ENCODE measurements around the gene OGFOD3. TPM values are rescaled to one million over a fixed set of nuclear protein-coding genes. Genes with fewer than 3 reads are reported as not detected.

Gene OGFOD3
- total and polyA plus RNA-seq, 2 donors (not counting 1 experiment from before 2014, with no cell fraction given), result 22.6 to 30.5 TPM

DNA sequence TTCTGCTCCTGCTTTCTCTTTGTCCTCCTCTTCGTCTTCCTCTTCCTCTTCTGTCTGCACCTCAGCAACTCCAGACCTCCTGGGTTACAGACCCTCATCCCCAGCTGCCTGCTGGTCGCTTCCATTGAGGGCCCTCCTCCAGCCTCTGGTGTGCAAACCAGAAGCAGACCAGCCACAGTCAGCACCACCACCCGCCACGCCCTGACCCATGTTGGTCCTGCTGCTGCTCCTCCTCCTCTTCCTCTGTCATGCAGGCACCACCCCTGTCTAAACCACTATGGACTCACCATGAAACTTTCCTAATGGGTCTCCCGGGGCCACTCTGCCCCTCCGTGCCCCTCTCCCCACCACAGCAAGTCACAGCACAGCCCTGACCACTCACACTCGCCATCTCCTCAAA, 11.4 kb upstream of the OGFOD3 start:
- H3K9me3 Mint-ChIP-seq (ENCODE audit: insufficient read depth), result no peaks in the 10 kb centered on the region
- H3K4me1 ChIP-seq (ENCODE audit: control insufficient read depth in 2 of 2, insufficient read depth in 2 of 2, low read length in 2 of 2), result peaks cover 14 to 37% of the 10 kb centered on the region in 2 donors
- 55% methylated on average over 7 of the region's 7 CpGs for WGBS (ENCODE audit: insufficient coverage)
- ChIA-PET CTCF (no interaction called here), POLR2A (interaction anchor here (1.4 kb wide), 1 partner anchor 20 kb away, joined by 5 read pairs; no protein-coding TSS in a partner anchor)
- H4K20me1 ChIP-seq (ENCODE audit: control insufficient read depth, insufficient read depth, low read length, poor library complexity, severe bottlenecking), result no peaks in the 10 kb centered on the region
- H3K27ac Mint-ChIP-seq, result peak overlapping the region; percentile 66
- H3K4me2 ChIP-seq (replicated peaks; ENCODE audit: low read depth, low read length, poor library complexity, severe bottlenecking), result peak overlapping the region; percentile 37
- H2AFZ ChIP-seq (ENCODE audit: insufficient read depth, low read depth, low read length, poor library complexity, severe bottlenecking), result no peak overlapping the region
- H3K4me3 ChIP-seq (ENCODE audit: control extremely low read depth in 1 of 5, extremely low read depth in 1 of 5, insufficient read depth in 1 of 5, low read depth in 2 of 5, low read length in 4 of 5), result peak overlapping the region in 2 of 5 experiments; percentile 20 to 43
- intact Hi-C loops (cut with micrococcal nuclease), result no loop called here
- H3K36me3 ChIP-seq (replicated peaks in 1 of 2; ENCODE audit: control extremely low read depth in 1 of 2, control insufficient read depth in 1 of 2, extremely low read depth in 1 of 2, insufficient read depth in 2 of 2, low read length in 1 of 2), result peaks cover 0 to 3% of the 10 kb centered on the region in 2 experiments
- no peaks in the 10 kb centered on the region for H3K27me3 Mint-ChIP-seq
- H3K9ac ChIP-seq (ENCODE audit: low read length), result peak overlapping the region; percentile 8
- no peak for DNase-seq
- peaks cover 0 to 6% (median 0%) of the 10 kb centered on the region in 3 donors for H3K9me3 ChIP-seq (ENCODE audit: control extremely low read depth in 1 of 3, control insufficient read depth in 2 of 3, insufficient read depth in 1 of 3, low read length in 2 of 3)
- H3K4me1 Mint-ChIP-seq, result peaks cover 29% of the 10 kb centered on the region
- no peaks in the 10 kb centered on the region for H3K27me3 ChIP-seq (replicated peaks in 1 of 4; ENCODE audit: control extremely low read depth in 1 of 4, control insufficient read depth in 3 of 4, insufficient read depth in 4 of 4, low read length in 3 of 4)
- peak overlapping the region in 1 of 2 donors; percentile 34 for H3K27ac ChIP-seq (ENCODE audit: low read length in 2 of 2)
- peak overlapping the region; percentile 71 for H3K4me3 Mint-ChIP-seq
- ATAC-seq (ENCODE audit: low read depth), result no peak
- no peaks in the 10 kb centered on the region for H3K79me2 ChIP-seq (ENCODE audit: control insufficient read depth, insufficient read depth, low read length)
- no peak for TF ChIP-seq EZH2 (IDR thresholded peaks at IDR 0.05; ENCODE audit: borderline replicate concordance, insufficient read depth, low read depth, low read length, poor library complexity, severe bottlenecking)
- TF ChIP-seq, protein P1, sequence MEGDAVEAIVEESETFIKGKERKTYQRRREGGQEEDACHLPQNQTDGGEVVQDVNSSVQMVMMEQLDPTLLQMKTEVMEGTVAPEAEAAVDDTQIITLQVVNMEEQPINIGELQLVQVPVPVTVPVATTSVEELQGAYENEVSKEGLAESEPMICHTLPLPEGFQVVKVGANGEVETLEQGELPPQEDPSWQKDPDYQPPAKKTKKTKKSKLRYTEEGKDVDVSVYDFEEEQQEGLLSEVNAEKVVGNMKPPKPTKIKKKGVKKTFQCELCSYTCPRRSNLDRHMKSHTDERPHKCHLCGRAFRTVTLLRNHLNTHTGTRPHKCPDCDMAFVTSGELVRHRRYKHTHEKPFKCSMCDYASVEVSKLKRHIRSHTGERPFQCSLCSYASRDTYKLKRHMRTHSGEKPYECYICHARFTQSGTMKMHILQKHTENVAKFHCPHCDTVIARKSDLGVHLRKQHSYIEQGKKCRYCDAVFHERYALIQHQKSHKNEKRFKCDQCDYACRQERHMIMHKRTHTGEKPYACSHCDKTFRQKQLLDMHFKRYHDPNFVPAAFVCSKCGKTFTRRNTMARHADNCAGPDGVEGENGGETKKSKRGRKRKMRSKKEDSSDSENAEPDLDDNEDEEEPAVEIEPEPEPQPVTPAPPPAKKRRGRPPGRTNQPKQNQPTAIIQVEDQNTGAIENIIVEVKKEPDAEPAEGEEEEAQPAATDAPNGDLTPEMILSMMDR (IDR thresholded peaks at IDR 0.05), result no peak

DNA sequence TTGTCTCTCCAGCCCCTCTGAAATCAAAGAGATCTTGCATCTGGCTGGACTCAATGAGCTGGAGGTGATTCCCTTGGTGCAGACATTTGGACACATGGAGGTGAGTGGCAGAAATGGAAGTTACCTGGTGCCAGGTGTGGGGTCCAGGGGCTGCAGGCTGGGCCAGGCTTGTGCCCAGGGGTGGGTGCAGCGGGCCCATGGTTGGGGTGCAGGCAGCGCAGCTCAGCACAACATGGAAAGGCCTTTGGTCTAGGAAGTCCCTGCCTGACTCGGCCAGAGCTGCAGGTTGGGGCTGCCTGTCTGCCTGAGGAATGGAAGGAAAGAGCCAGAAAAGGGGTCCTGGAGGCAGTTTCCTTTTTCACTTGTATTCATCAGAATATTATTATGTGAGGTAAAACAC, 10.2 kb upstream of the OGFOD3 start:
- no peak overlapping the region for H3K9ac ChIP-seq (ENCODE audit: low read length)
- peaks cover 22% of the 10 kb centered on the region for H3K4me1 Mint-ChIP-seq
- ChIA-PET CTCF (interaction anchor here (1.4 kb wide), 1 partner anchor 9 kb away, joined by 3 read pairs; no protein-coding TSS in a partner anchor), POLR2A (no interaction called here)
- no peak for ATAC-seq (ENCODE audit: low read depth)
- H4K20me1 ChIP-seq (ENCODE audit: control insufficient read depth, insufficient read depth, low read length, poor library complexity, severe bottlenecking), result peaks cover 8% of the 10 kb centered on the region
- H3K27me3 Mint-ChIP-seq, result no peaks in the 10 kb centered on the region
- WGBS (ENCODE audit: insufficient coverage), result 100% methylated on average over 2 of the region's 3 CpGs
- no peaks in the 10 kb centered on the region for H3K9me3 Mint-ChIP-seq (ENCODE audit: insufficient read depth)
- no peak overlapping the region for H3K4me2 ChIP-seq (replicated peaks; ENCODE audit: low read depth, low read length, poor library complexity, severe bottlenecking)
- H3K27ac ChIP-seq (ENCODE audit: low read length in 2 of 2), result no peak overlapping the region
- H3K27ac Mint-ChIP-seq, result no peak overlapping the region
- intact Hi-C loops (cut with micrococcal nuclease), result no loop called here
- TF ChIP-seq EZH2 (IDR thresholded peaks at IDR 0.05; ENCODE audit: borderline replicate concordance, insufficient read depth, low read depth, low read length, poor library complexity, severe bottlenecking), result no peak
- TF ChIP-seq, protein P1 (IDR thresholded peaks at IDR 0.05), result no peak
- H3K36me3 ChIP-seq (replicated peaks in 1 of 2; ENCODE audit: control extremely low read depth in 1 of 2, control insufficient read depth in 1 of 2, extremely low read depth in 1 of 2, insufficient read depth in 2 of 2, low read length in 1 of 2), result peaks cover 0 to 7% of the 10 kb centered on the region in 2 experiments
- H3K4me1 ChIP-seq (ENCODE audit: control insufficient read depth in 2 of 2, insufficient read depth in 2 of 2, low read length in 2 of 2), result peaks cover 3 to 24% of the 10 kb centered on the region in 2 donors
- H3K4me3 ChIP-seq (ENCODE audit: control extremely low read depth in 1 of 5, extremely low read depth in 1 of 5, insufficient read depth in 1 of 5, low read depth in 2 of 5, low read length in 4 of 5), result no peak overlapping the region
- H3K79me2 ChIP-seq (ENCODE audit: control insufficient read depth, insufficient read depth, low read length), result no peaks in the 10 kb centered on the region
- no peak overlapping the region for H2AFZ ChIP-seq (ENCODE audit: insufficient read depth, low read depth, low read length, poor library complexity, severe bottlenecking)
- DNase-seq, result no peak
- no peak overlapping the region for H3K4me3 Mint-ChIP-seq
- peaks cover 0 to under 1% (median 0%) of the 10 kb centered on the region in 3 donors for H3K9me3 ChIP-seq (ENCODE audit: control extremely low read depth in 1 of 3, control insufficient read depth in 2 of 3, insufficient read depth in 1 of 3, low read length in 2 of 3)
- no peaks in the 10 kb centered on the region for H3K27me3 ChIP-seq (replicated peaks in 1 of 4; ENCODE audit: control extremely low read depth in 1 of 4, control insufficient read depth in 3 of 4, insufficient read depth in 4 of 4, low read length in 3 of 4)
